Activated naive CD4-positive, alpha-beta T cell treated with Interleukin-2 at 50 U/mL for 16 hours (primary cell): ENCODE data around the gene TTLL9.
"Not testable (repeated sequence)": the region's sequence is repeated elsewhere in the genome, so short reads cannot be mapped to it uniquely, and the experiment has no call there.

Experiments
- DNase-seq: peaks from one replicate; pipeline ENCODE4 v3.0.0-alpha.2; 2020

Gene TTLL9

GRCh38 chr20:31921480-31921879, 51.0 kb downstream of the TTLL9 start:
- not testable (repeated sequence) for DNase-seq

GRCh38 chr20:31922181-31922580, 51.7 kb downstream of the TTLL9 start:
- DNase-seq, result no peak

- no peak for DNase-seq
These were observed 52.2 kb downstream of the TTLL9 start for GRCh38 chr20:31922588-31922987.

- no peak for DNase-seq
These were observed 53.2 kb downstream of the TTLL9 start for GRCh38 chr20:31923388-31924331.

- no peak for DNase-seq
These were observed 54.1 kb downstream of the TTLL9 start for GRCh38 chr20:31924561-31924960.

GRCh38 chr20:31925631-31926030, 55.2 kb downstream of the TTLL9 start:
- no peak for DNase-seq

- DNase-seq, result no peak
These were observed 56.1 kb downstream of the TTLL9 start for GRCh38 chr20:31926493-31926892.

- DNase-seq, result no peak
These were observed 57.3 kb downstream of the TTLL9 start for GRCh38 chr20:31927627-31928159.

GRCh38 chr20:31929631-31930030, 59.2 kb downstream of the TTLL9 start:
- not testable (repeated sequence) for DNase-seq

GRCh38 chr20:31930779-31931178, 60.3 kb downstream of the TTLL9 start:
- no peak for DNase-seq

- no peak for DNase-seq
These were observed 63.3 kb downstream of the TTLL9 start for GRCh38 chr20:31933698-31934097.

- DNase-seq, result no peak
These were observed 64.1 kb downstream of the TTLL9 start for GRCh38 chr20:31934491-31934890.

GRCh38 chr20:31934968-31935764, 64.7 kb downstream of the TTLL9 start:
- DNase-seq, result no peak

- no peak for DNase-seq
These were observed 66.0 kb downstream of the TTLL9 start for GRCh38 chr20:31936420-31936819.

- DNase-seq, result no peak
These were observed 67.4 kb downstream of the TTLL9 start for GRCh38 chr20:31937820-31938219.

GRCh38 chr20:31939661-31940060, 69.2 kb downstream of the TTLL9 start:
- DNase-seq, result no peak

GRCh38 chr20:31943052-31943471, 72.6 kb downstream of the TTLL9 start:
- DNase-seq, result no peak

GRCh38 chr20:31945319-31945718, 74.9 kb downstream of the TTLL9 start:
- no peak for DNase-seq

GRCh38 chr20:31945785-31946184, 75.4 kb downstream of the TTLL9 start:
- DNase-seq, result no peak

GRCh38 chr20:31948008-31948407, 77.6 kb downstream of the TTLL9 start:
- DNase-seq, result no peak

- DNase-seq, result no peak
These were observed 79.6 kb downstream of the TTLL9 start for GRCh38 chr20:31949877-31950646.

GRCh38 chr20:31951203-31951529, 80.7 kb downstream of the TTLL9 start:
- DNase-seq, result no peak
